Lung (tissue), 12 donors: ENCODE measurements around the gene RSPH1. TPM values are rescaled to one million over a fixed set of nuclear protein-coding genes. Genes with fewer than 3 reads are reported as not detected.

Experiments used
- ATAC-seq: fragments of 200-7000 bp; cut with Tn5 transposase; one replicate; pipeline ENCODE4 v1.9.1; 2020; ENCODE audit warnings: moderate number of reproducible peaks; ENCODE audit not compliant: insufficient read depth, low FRiP score
- DNase-seq, 3 donors: peaks; one replicate each; pipeline ENCODE4 v3.0.0-alpha.2; 2013 to 2017
- H3K27ac ChIP-seq, 2 donors: one replicate each; pipeline ENCODE4 v1.5.1; 2013; ENCODE audit warnings: mild to moderate bottlenecking in 2 of 2, moderate library complexity in 2 of 2, control low read depth in 1 of 2, inconsistent platforms in 1 of 2, low read depth in 1 of 2, low read length in 1 of 2
- H3K27me3 ChIP-seq, 3 donors: one replicate each; pipeline ENCODE4 v1.5.1; 2013; ENCODE audit warnings: low read length in 2 of 3; ENCODE audit not compliant: control insufficient read depth in 3 of 3, insufficient read depth in 3 of 3
- H3K36me3 ChIP-seq, 4 donors: one replicate each; pipeline ENCODE4 v1.5.1; 2013; ENCODE audit warnings: low read length in 4 of 4, mild to moderate bottlenecking in 1 of 4, moderate library complexity in 1 of 4; ENCODE audit not compliant: control insufficient read depth in 4 of 4, insufficient read depth in 4 of 4
- H3K4me1 ChIP-seq, 5 donors: one replicate each; pipeline ENCODE4 v1.5.1; 2013; ENCODE audit warnings: low read length in 5 of 5, mild to moderate bottlenecking in 2 of 5, moderate library complexity in 1 of 5; ENCODE audit not compliant: control insufficient read depth in 5 of 5, insufficient read depth in 5 of 5
- H3K4me3 ChIP-seq: one replicate; pipeline ENCODE4 v1.5.1; 2013; ENCODE audit warnings: mild to moderate bottlenecking, control low read depth, moderate library complexity
- H3K9ac ChIP-seq, 2 donors: one replicate each; pipeline ENCODE4 v1.5.1; 2013; ENCODE audit warnings: low read length in 2 of 2, control low read depth in 1 of 2; ENCODE audit not compliant: insufficient read depth in 1 of 2
- H3K9me3 ChIP-seq, 4 donors: one replicate each; pipeline ENCODE4 v1.5.1; 2013; ENCODE audit warnings: low read length in 3 of 4, mild to moderate bottlenecking in 1 of 4, moderate library complexity in 1 of 4; ENCODE audit not compliant: control insufficient read depth in 4 of 4, insufficient read depth in 3 of 4
- WGBS, 2 donors: extraction: QIAGEN DNeasy Blood & Tissue Kit; methylation state at CpG; one replicate each; pipeline ENCODE4 v1.1.7; 2013; 5-methylcytosine and 5-hydroxymethylcytosine counted together
- polyA plus RNA-seq, 2 donors: library from polyadenylated mRNA; stranded (reverse); fragments of 200-250 nt; gene quantifications; one replicate each; pipeline ENCODE4 v1.2.1, GENCODE V29; 2013
- total RNA-seq, 2 donors: library from RNA; depleted of rRNA in 1 of 2; stranded (reverse); fragments of >200 nt in 1 of 2; gene quantifications; one replicate each; pipeline ENCODE4 v1.2.1, GENCODE V29; 2014 to 2021
- TF ChIP-seq, protein P1 (sequence below): IDR thresholded peaks from 2 replicates; pipeline ENCODE4 v1.5.1; 2012; ENCODE audit warnings: mild to moderate bottlenecking; ENCODE audit errors: control extremely low read depth, extremely low read depth
- donor health status: control.
- donor health status: control.
- donor health status: Bipolar disorder and iron deficiency.
- donor health status: healthy.
- donor health status: DM: yes; HTN: yes; CAD: no.

The RSPH1 gene
- total and polyA plus RNA-seq, 4 donors: 17.6 to 46.9 (median 27.7) TPM

DNA sequence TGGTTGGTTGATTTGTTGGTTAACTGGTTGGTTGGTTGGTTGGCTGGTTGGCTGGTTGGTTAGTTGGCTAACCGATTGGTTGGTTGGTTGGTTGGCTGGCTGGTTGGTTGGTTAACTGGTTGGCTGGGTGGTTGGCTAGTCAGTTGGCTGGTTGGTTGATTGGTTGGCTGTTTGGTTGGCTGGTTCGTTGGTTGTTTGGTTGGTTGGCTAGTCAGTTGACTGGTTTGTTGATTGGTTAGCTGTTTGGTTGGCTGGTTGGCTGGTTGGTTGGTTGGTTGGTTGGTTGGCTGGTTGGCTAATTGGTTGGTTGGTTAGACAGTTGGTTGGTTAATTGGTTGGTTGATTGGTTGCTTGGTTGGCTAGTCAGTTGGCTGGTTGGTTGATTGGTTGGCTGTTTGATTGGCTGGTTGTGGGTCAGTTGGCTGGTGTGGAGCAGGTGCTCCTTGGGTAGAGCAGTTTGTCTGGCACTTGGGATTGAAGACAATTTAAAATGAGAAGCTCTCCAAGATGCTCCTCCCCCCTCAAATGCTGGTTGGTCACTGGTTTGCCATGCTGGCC lies 6.9 kb downstream of the RSPH1 start:
- 79 to 88% methylated on average over 2 of the region's 2 CpGs for WGBS, 2 donors
- no peak overlapping the region for H3K4me3 ChIP-seq
- no peak for DNase-seq

DNA sequence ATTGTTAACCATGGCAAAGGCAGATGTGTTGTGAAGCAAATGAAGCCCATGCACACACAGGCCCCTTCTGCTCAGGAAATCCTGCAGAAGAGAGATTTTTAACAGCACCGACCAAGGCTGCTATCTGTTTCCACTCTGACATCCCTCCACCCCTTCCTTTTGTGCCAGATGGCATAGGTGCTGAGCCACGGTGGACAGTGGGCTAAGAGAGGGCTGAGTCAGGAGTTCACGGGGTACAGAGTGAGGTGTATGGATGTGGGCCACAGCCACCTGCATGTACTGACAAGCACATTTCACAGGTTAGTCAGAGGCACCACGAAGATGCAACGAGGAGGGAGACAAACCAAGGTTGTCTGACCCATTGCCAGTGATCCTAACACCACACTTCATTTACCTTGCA lies 9.5 kb downstream of the RSPH1 start:
- DNase-seq: no peak
- WGBS, 2 donors: 29 to 43% methylated on average over 5 of the region's 5 CpGs
- H3K9ac ChIP-seq: no peak overlapping the region
- H3K36me3 ChIP-seq: no peaks in the 10 kb centered on the region
- peaks cover 0 to 4% (median 0%) of the 10 kb centered on the region in 5 donors for H3K4me1 ChIP-seq
- peaks cover 0 to 2% (median 0%) of the 10 kb centered on the region in 4 donors for H3K9me3 ChIP-seq
- no peak for ATAC-seq
- TF ChIP-seq, protein P1, sequence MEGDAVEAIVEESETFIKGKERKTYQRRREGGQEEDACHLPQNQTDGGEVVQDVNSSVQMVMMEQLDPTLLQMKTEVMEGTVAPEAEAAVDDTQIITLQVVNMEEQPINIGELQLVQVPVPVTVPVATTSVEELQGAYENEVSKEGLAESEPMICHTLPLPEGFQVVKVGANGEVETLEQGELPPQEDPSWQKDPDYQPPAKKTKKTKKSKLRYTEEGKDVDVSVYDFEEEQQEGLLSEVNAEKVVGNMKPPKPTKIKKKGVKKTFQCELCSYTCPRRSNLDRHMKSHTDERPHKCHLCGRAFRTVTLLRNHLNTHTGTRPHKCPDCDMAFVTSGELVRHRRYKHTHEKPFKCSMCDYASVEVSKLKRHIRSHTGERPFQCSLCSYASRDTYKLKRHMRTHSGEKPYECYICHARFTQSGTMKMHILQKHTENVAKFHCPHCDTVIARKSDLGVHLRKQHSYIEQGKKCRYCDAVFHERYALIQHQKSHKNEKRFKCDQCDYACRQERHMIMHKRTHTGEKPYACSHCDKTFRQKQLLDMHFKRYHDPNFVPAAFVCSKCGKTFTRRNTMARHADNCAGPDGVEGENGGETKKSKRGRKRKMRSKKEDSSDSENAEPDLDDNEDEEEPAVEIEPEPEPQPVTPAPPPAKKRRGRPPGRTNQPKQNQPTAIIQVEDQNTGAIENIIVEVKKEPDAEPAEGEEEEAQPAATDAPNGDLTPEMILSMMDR: no peak
- no peak overlapping the region for H3K4me3 ChIP-seq
- H3K27ac ChIP-seq: no peak overlapping the region
- no peaks in the 10 kb centered on the region for H3K27me3 ChIP-seq

More for the DNA sequence above, 6.9 kb downstream of the RSPH1 start:
- H3K27me3 ChIP-seq: no peaks in the 10 kb centered on the region
- H3K9ac ChIP-seq: no peak overlapping the region
- peaks cover 0 to 4% (median 0%) of the 10 kb centered on the region in 5 donors for H3K4me1 ChIP-seq
- no peak for ATAC-seq
- TF ChIP-seq, protein P1: no peak
- peaks cover 0 to 2% (median 0%) of the 10 kb centered on the region in 4 donors for H3K9me3 ChIP-seq
- H3K36me3 ChIP-seq: no peaks in the 10 kb centered on the region
- no peak overlapping the region for H3K27ac ChIP-seq

DNA sequence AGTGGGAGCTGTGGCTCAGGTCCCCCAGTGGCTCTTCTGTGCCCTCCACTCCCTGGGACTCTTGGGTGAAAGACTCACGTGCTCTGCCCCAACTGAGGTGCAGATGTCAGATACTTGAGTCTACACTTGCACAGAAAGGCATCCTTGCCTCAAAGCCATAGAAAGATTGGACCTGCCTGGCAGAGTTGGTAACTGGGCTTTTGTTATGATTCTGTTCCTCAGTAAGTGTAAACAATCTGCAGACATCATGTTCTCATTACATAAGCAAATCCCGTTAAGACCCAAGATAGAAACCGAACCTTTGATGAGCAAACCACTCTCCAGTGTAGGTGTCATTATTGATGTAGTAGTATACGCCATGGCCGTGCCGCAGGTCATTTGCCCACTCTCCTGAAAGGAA lies 10.0 kb downstream of the RSPH1 start:
- TF ChIP-seq, protein P1: no peak
- Histone ChIP-seq H3K27ac (no peak overlapping the region), H3K4me1 (peaks cover 0 to 4% (median 0%) of the 10 kb centered on the region in 5 donors)

DNA sequence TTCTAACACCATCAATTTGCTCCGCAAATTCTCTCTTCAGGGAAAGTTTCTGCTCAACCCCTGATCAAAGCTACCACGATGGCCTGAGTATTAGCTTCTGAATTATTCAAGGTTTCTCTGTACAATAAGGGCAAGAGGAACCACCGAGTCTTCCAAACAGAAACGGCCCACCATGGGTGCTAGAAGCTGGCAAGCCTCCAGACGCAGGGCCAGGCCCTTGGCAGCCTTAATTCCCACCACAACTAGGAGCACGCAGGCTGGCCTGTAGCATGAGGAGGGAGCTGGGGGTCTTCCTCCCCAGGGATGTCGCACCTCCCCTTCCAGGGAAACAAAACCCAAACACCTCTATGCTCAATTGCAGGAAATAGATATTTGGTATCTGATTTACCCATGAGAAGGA lies 11.1 kb downstream of the RSPH1 start:
- H3K36me3 ChIP-seq: no peaks in the 10 kb centered on the region
- no peak overlapping the region for H3K27ac ChIP-seq
- H3K9ac ChIP-seq: no peak overlapping the region
- no peak for DNase-seq
- TF ChIP-seq, protein P1: no peak
- ATAC-seq: no peak
- H3K4me1 ChIP-seq: peaks cover 0 to 4% (median 0%) of the 10 kb centered on the region in 5 donors
- WGBS, 2 donors: 82 to 84% methylated on average over 7 of the region's 7 CpGs
- H3K27me3 ChIP-seq: no peaks in the 10 kb centered on the region
- no peak overlapping the region for H3K4me3 ChIP-seq
- H3K9me3 ChIP-seq: peaks cover 0 to 2% (median 0%) of the 10 kb centered on the region in 4 donors

More for the DNA sequence above, 10.0 kb downstream of the RSPH1 start:
- H3K4me3 ChIP-seq: no peak overlapping the region
- H3K9ac ChIP-seq: no peak overlapping the region
- WGBS, 2 donors: 72 to 73% methylated on average over 6 of the region's 6 CpGs
- DNase-seq: no peak
- no peaks in the 10 kb centered on the region for H3K27me3 ChIP-seq
- no peaks in the 10 kb centered on the region for H3K36me3 ChIP-seq
- no peak for ATAC-seq
- peaks cover 0 to 2% (median 0%) of the 10 kb centered on the region in 4 donors for H3K9me3 ChIP-seq
